RCC 7860 (cell line): ENCODE results near the gene CBLC.

Source experiments
- DNase-seq: peaks from one replicate; pipeline ENCODE4 v3.0.0-alpha.2; 2015; ENCODE audit warnings: low spot score
- FAIRE-seq: peaks from 2 replicates; lab custom pipeline; 2012; peaks lifted over from hg19 to GRCh38; lab: Jason Lieb, UNC

The CBLC gene

DNA sequence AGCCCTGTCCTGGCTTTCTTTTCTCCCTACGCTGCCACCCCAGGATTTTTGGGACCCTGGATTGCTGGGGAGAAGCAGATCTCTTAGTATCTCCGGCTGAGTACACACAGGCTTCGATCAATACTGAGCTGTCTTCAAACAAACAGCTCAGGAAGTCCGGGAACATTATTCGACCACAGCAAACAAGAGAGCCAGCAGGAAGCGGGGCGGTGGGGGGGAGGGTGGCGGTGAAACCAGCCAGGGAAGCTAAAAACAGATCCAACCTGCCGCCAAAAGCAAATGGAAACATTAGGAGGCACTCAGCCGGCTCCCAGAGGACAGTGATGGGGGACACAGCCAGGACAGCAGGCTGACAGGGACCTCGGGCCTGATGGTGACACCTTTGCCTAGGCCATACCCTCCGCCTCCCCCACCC is 19.0 kb downstream of the CBLC start:
- FAIRE-seq (no peak), DNase-seq (no peak)

- DNase-seq (no peak), FAIRE-seq (no peak)
Observed at GRCh38 chr19:44799627-44800346, 22.1 kb downstream of the CBLC start.

DNA sequence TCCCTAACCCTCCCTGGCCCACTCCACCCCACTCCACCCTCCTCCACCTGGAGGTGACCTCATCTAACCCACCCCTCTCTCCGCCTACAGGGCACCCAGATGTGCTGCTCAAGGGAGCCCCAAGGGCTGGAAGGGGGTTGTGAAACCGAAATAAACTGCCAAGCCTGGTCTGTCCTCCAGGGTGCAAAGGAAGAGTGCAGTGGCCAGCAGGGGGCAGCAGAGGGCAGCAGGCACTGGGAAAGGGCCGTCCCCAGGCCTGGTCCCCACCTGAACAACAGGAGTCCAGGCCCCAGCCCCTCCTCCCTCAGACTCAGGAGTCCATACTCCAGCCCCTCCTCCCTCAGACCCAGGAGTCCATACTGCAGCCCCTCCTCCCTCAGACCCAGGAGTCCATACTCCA is 22.8 kb downstream of the CBLC start:
- DNase-seq (peak; percentile 25), FAIRE-seq (no peak)

GRCh38 chr19:44803442-44804428 is 26.0 kb downstream of the CBLC start:
- DNase-seq (no peak), FAIRE-seq (no peak)

GRCh38 chr19:44806291-44806690 is 28.6 kb downstream of the CBLC start:
- no peak for FAIRE-seq

GRCh38 chr19:44807162-44807561 is 29.5 kb downstream of the CBLC start:
- DNase-seq, result no peak
- FAIRE-seq, result no peak

More at GRCh38 chr19:44806291-44806690, 28.6 kb downstream of the CBLC start:
- DNase-seq, result no peak

- DNase-seq (peak; percentile 13), FAIRE-seq (no peak)
Observed at GRCh38 chr19:44807652-44808462, 30.2 kb downstream of the CBLC start.

DNA sequence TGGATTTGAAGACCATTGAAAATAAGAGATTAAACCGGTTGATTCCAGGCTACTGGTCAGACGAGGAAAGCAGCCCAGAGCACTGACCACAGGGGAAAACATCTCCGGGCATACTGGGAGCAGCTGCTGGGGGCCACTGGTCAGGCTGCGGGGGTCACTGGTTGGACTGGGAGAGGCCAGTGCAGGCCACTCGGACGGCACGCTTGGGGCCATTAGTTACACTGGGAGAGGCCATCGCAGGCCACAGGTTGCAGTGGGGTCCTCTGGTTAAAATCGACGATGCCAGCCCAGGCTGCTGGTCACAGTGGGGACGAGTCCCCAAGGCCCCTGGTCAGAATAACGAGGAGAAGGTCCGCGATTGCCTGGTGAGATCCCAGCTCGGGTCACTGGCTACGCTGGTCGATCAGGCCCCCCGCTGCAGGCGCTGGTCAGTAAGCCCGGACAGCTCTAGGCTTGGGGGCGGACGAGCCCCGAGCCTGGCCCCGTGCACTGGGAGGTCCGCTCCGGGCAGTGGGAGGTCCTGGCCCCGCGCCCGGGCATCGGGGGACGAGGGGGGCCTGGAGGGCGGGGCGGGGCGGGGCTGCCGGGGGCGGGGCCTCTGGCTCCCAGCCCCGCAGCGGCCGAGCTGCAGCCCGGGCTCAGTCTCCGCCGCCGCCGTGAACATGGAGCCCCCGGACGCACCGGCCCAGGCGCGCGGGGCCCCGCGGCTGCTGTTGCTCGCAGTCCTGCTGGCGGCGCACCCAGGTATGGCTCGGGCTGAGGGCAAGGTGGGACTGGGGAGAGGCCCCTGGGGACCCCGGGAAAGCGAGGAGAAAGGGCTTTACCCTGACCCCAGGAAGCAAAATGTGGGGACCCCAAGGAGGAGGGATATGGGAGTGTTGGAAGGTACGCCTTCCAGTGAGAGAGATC is 31.0 kb downstream of the CBLC start, which contains the start of gene BCAM:
Gene BCAM, plus strand, starts transcription at position 641 of the 909 bp plus-strand sequence. Its CDS starts 22 bp downstream, at position 663.
- FAIRE-seq (no peak), DNase-seq (no peak)

GRCh38 chr19:44809577-44810233 is 32.0 kb downstream of the CBLC start:
- DNase-seq (no peak), FAIRE-seq (no peak)

- no peak for FAIRE-seq
- no peak for DNase-seq
Observed at GRCh38 chr19:44810234-44811121, 32.8 kb downstream of the CBLC start.

DNA sequence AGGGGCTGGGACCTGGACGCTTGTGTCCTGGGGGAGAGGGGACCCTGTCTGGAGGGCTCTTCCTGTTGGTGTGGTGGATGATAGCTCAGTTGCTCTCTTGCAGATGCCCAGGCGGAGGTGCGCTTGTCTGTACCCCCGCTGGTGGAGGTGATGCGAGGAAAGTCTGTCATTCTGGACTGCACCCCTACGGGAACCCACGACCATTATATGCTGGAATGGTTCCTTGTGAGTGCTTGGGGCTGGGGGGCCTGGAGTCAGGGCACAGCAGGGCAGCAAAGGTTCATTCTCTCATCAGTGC is 33.4 kb downstream of the CBLC start:
- DNase-seq, result no peak
- FAIRE-seq, result no peak

DNA sequence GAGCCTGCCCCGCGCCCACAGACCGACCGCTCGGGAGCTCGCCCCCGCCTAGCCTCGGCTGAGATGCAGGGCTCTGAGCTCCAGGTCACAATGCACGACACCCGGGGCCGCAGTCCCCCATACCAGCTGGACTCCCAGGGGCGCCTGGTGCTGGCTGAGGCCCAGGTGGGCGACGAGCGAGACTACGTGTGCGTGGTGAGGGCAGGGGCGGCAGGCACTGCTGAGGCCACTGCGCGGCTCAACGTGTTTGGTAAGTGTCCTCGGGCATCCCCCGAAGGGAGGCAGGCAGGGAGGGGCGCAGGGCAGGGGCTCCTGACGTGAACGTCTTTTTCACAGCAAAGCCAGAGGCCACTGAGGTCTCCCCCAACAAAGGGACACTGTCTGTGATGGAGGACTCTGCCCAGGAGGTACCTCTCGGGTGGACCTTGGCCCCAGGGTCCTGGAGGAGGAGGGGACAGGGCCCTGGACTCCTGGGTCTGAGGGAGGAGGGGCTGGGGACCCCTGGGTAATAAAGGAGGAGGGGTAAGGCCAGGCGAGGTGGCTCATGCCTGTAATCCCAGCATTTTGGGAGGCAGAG is 34.5 kb downstream of the CBLC start:
- FAIRE-seq, result no peak
- DNase-seq, result no peak

GRCh38 chr19:44813070-44813840 is 35.6 kb downstream of the CBLC start:
- FAIRE-seq, result no peak
- DNase-seq, result no peak

DNA sequence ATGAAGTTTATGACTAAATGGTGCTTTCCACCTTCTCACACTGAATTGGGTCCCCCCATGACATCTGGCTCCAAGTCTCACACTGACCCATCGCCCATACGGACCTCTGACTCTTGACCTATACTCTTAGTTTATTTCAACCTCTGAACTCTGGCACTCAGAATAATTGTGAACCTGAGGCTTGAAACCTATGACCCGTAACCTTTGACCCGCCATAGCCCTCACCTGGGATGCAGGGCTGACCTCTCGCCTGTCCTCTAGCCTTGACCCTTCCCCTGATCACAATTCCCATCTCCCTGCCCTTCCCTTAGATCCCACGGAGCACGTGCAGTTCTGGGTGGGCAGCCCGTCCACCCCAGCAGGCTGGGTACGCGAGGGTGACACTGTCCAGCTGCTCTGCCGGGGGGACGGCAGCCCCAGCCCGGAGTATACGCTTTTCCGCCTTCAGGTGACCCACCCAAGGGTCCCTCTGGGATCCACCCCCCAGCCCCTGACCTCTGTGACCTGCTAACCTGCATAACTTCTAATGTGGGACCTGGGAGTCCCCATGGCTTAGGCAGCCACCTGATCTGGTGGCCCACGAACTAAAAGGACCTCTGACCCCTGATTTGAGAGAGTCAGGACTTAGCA is 36.3 kb downstream of the CBLC start:
- DNase-seq (no peak), FAIRE-seq (no peak)

DNA sequence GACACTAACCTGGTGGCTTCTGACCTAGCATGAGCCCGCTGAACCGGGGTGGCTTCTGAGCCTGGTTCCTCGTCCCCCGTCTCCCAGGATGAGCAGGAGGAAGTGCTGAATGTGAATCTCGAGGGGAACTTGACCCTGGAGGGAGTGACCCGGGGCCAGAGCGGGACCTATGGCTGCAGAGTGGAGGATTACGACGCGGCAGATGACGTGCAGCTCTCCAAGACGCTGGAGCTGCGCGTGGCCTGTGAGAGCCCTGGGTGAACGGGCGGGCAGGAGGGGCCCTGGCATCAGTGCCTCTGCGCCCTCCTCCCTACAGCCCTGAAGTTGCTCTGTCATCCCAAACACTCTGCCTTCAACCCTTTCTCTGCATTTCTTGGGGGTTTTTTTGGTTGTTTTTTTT is 36.8 kb downstream of the CBLC start:
- no peak for FAIRE-seq
- DNase-seq, result no peak

- FAIRE-seq, result no peak
- no peak for DNase-seq
Observed at GRCh38 chr19:44816301-44816700, 38.6 kb downstream of the CBLC start.
